Vagina (tissue), 2 donors: ENCODE data around the gene TBX1. TPM values are rescaled to one million over a fixed set of nuclear protein-coding genes. Genes with fewer than 3 reads are reported as not detected.

ENCODE experiments used
- DNase-seq, 2 donors: peaks; one replicate each; pipeline ENCODE4 v3.0.0-alpha.2; 2017; ENCODE audit errors: extremely low spot score in 2 of 2
- H3K27ac ChIP-seq: fragments of 200-600 bp; sonication (generic); one replicate; pipeline ENCODE4 v1.5.1; 2019
- H3K27me3 ChIP-seq: fragments of 200-600 bp; sonication (generic); one replicate; pipeline ENCODE4 v1.5.1; 2019
- H3K36me3 ChIP-seq, 2 donors: fragments of 200-600 bp; sonication (generic); one replicate each; pipeline ENCODE4 v1.5.1; 2017 to 2019
- H3K4me1 ChIP-seq: fragments of 200-600 bp; sonication (generic); one replicate; pipeline ENCODE4 v1.5.1; 2019
- H3K4me3 ChIP-seq, 2 donors: fragments of 200-600 bp; sonication (generic); 1 replicate in 1 of 2; 2 replicates in 1 of 2; pipeline ENCODE4 v1.5.1; 2016 to 2019
- H3K9me3 ChIP-seq: fragments of 200-600 bp; sonication (generic); one replicate; pipeline ENCODE4 v1.5.1; 2019
- POLR2A ChIP-seq, 2 donors: fragments of 450-650 bp; IDR thresholded peaks; one replicate each; pipeline ENCODE4 v1.6.1; 2017; ENCODE audit warnings: antibody characterized with exemption in 2 of 2, mild to moderate bottlenecking in 2 of 2, moderate library complexity in 2 of 2
- POLR2AphosphoS5 ChIP-seq, 2 donors: sonication (generic); formaldehyde crosslinking; IDR thresholded peaks; one replicate each; pipeline ENCODE4 v1.9.0; 2017; ENCODE audit warnings: antibody characterized with exemption in 2 of 2, mild to moderate bottlenecking in 2 of 2, low read depth in 1 of 2; ENCODE audit not compliant: insufficient read depth in 1 of 2
- intact Hi-C: fragments of 100-400 bp; cut with DNase I; formaldehyde crosslinking; loops from one replicate; pipeline ENCODE4 v1.15.1; 2023
- total RNA-seq: library from RNA; depleted of rRNA; stranded (reverse); fragments of >200 nt; gene quantifications from one replicate; pipeline ENCODE4 v1.2.3, GENCODE V29; 2016
- TF ChIP-seq, protein P1 (sequence below), 3 experiments: fragments of 450-650 bp in 2 of 3; fragments of 200-600 bp in 1 of 3; sonication (generic) in 1 of 3; IDR thresholded peaks; one replicate each; pipeline ENCODE4 v1.5.1; 2017 to 2019; ENCODE audit warnings: antibody characterized with exemption in 3 of 3, mild to moderate bottlenecking in 2 of 3, moderate library complexity in 2 of 3

TBX1 gene
- total RNA-seq, 1 donor from 2014 or later = 7.1 TPM

DNA sequence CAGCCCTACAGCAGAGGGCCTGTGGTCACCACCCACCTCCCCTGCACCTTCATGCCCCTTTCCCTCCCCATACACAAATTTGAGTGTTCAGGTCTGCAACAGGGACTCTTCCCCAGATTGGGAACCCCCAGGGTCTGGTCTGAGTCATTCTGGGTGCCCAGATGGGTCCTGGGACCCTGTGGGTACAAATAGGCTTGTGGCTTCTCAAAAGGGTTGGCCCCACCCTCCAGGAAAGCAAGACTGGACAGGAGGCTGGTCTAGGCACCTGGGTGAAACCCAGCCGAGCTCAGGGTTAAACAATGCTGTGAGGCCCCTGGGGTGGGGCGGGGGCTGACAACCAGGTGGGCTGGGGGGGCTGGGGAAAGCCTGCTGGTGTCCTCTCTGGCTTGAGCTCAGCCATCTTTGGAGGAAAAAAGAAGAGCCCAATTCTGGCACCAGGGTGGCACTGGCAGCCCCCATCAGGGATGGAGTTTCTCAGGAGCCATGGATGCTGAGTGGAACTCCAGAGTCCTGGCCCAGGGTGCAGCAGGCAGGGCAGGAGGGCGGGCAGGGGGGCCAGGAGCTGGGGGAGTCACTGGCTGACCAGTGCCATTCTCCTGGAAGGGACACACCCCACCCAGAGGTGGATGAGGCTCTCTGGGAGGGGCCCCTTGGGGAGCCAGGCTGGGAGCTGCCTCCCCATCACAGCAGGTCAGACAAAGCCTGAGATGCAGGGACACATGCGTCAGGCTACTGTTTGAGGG, 45.2 kb upstream of the TBX1 start:
- Histone ChIP-seq H3K4me3 (peak overlapping the region; percentile 78 to 87), H3K27ac (peak overlapping the region; percentile 85), H3K27me3 (no peaks in the 10 kb centered on the region), H3K36me3 (peaks cover 0 to 5% of the 10 kb centered on the region in 2 donors), H3K4me1 (peaks cover 59% of the 10 kb centered on the region), H3K9me3 (no peaks in the 10 kb centered on the region)
- TF ChIP-seq, protein P1, sequence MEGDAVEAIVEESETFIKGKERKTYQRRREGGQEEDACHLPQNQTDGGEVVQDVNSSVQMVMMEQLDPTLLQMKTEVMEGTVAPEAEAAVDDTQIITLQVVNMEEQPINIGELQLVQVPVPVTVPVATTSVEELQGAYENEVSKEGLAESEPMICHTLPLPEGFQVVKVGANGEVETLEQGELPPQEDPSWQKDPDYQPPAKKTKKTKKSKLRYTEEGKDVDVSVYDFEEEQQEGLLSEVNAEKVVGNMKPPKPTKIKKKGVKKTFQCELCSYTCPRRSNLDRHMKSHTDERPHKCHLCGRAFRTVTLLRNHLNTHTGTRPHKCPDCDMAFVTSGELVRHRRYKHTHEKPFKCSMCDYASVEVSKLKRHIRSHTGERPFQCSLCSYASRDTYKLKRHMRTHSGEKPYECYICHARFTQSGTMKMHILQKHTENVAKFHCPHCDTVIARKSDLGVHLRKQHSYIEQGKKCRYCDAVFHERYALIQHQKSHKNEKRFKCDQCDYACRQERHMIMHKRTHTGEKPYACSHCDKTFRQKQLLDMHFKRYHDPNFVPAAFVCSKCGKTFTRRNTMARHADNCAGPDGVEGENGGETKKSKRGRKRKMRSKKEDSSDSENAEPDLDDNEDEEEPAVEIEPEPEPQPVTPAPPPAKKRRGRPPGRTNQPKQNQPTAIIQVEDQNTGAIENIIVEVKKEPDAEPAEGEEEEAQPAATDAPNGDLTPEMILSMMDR (IDR thresholded peaks at IDR 0.05) = no peak
- TF ChIP-seq POLR2A (IDR thresholded peaks at IDR 0.05) = no peak
- TF ChIP-seq POLR2AphosphoS5 (IDR thresholded peaks at IDR 0.05; ENCODE audit: insufficient read depth in 1 of 2, low read depth in 1 of 2) = no peak
- intact Hi-C loops = loop anchor here (5.0 kb wide), 1 partner anchor 33 kb away; no protein-coding TSS in a partner anchor
- DNase-seq = no peak

- Histone ChIP-seq H3K27ac (peak overlapping the region; percentile 85), H3K36me3 (peaks cover 0 to 14% of the 10 kb centered on the region in 2 donors), H3K9me3 (no peaks in the 10 kb centered on the region), H3K4me1 (peaks cover 58% of the 10 kb centered on the region), H3K4me3 (no peak overlapping the region), H3K27me3 (no peaks in the 10 kb centered on the region)
- intact Hi-C loops = loop anchor here (5.0 kb wide), 1 partner anchor 34 kb away; no protein-coding TSS in a partner anchor
- TF ChIP-seq, protein P1 (IDR thresholded peaks at IDR 0.05) = no peak
- no peak for TF ChIP-seq POLR2AphosphoS5 (IDR thresholded peaks at IDR 0.05; ENCODE audit: insufficient read depth in 1 of 2, low read depth in 1 of 2)
- no peak for TF ChIP-seq POLR2A (IDR thresholded peaks at IDR 0.05)
- no peak for DNase-seq
Observed at GRCh38 chr22:19716041-19716828, 44.3 kb upstream of the TBX1 start.

GRCh38 chr22:19716829-19717105, 43.8 kb upstream of the TBX1 start:
- H3K36me3 ChIP-seq = peaks cover 0 to 19% of the 10 kb centered on the region in 2 donors
- peak overlapping the region; percentile 85 for H3K27ac ChIP-seq
- no peaks in the 10 kb centered on the region for H3K9me3 ChIP-seq
- intact Hi-C loops = loop anchor here (5.0 kb wide), 1 partner anchor 34 kb away; no protein-coding TSS in a partner anchor
- DNase-seq = no peak
- H3K27me3 ChIP-seq = no peaks in the 10 kb centered on the region
- TF ChIP-seq POLR2A (IDR thresholded peaks at IDR 0.05) (no peak), POLR2AphosphoS5 (IDR thresholded peaks at IDR 0.05; ENCODE audit: insufficient read depth in 1 of 2, low read depth in 1 of 2) (no peak)
- TF ChIP-seq, protein P1 (IDR thresholded peaks at IDR 0.05) = no peak
- H3K4me1 ChIP-seq = peaks cover 58% of the 10 kb centered on the region
- no peak overlapping the region for H3K4me3 ChIP-seq

- no peaks in the 10 kb centered on the region for H3K9me3 ChIP-seq
- TF ChIP-seq POLR2AphosphoS5 (IDR thresholded peaks at IDR 0.05; ENCODE audit: insufficient read depth in 1 of 2, low read depth in 1 of 2) (no peak), POLR2A (IDR thresholded peaks at IDR 0.05) (no peak)
- TF ChIP-seq, protein P1 (IDR thresholded peaks at IDR 0.05) = no peak
- DNase-seq = no peak
- peak overlapping the region; percentile 85 for H3K27ac ChIP-seq
- intact Hi-C loops = loop anchor here (5.0 kb wide), 1 partner anchor 35 kb away; no protein-coding TSS in a partner anchor
- H3K36me3 ChIP-seq = peaks cover 0 to 24% of the 10 kb centered on the region in 2 donors
- H3K4me1 ChIP-seq = peaks cover 58% of the 10 kb centered on the region
- peak overlapping the region; percentile 56 to 71 for H3K4me3 ChIP-seq
- no peaks in the 10 kb centered on the region for H3K27me3 ChIP-seq
Observed at GRCh38 chr22:19717181-19717580, 43.4 kb upstream of the TBX1 start.
